Panc1 (cell line): ENCODE data around the gene CCDC187. TPM values are rescaled to one million over a fixed set of nuclear protein-coding genes. Genes with fewer than 3 reads are reported as not detected.

Experiments
- ATAC-seq: fragments of 200-7000 bp; cut with Tn5 transposase; 2 replicates; pipeline ENCODE4 v1.9.1; 2020; ENCODE audit warnings: mild to moderate bottlenecking, moderate library complexity
- BruUV-seq: library from RNA; stranded (reverse); fragments of 400-500 nt; replicated peaks from 2 replicates; lab custom pipeline; 2021; lab: Mats Ljungman, UMichigan
- CTCF ChIA-PET: fragments of 300-600 bp; sonication (Branson Sonifier 250); formaldehyde crosslinking; loops from one replicate; lab custom pipeline; 2022; ENCODE audit warnings: antibody characterized with exemption; lab: Charles Lee
- POLR2A ChIA-PET: fragments of 300-600 bp; sonication (Branson Sonifier 250); formaldehyde crosslinking; loops from one replicate; lab custom pipeline; 2022; ENCODE audit warnings: antibody characterized with exemption; lab: Charles Lee
- DNase-seq: peaks from one replicate; pipeline ENCODE4 v3.0.0-alpha.2; 2010; ENCODE audit warnings: low read depth, low spot score
- H3K27ac ChIP-seq: 2 replicates; pipeline ENCODE4 v1.5.1; 2011; ENCODE audit warnings: mild to moderate bottlenecking, low read length, inconsistent platforms
- H3K27me3 ChIP-seq: fragments of 200-500 bp; sonication (Bioruptor generic); 2 replicates; pipeline ENCODE4 v1.6.0; 2014; ENCODE audit warnings: low read length, inconsistent platforms; ENCODE audit not compliant: control insufficient read depth, insufficient read depth
- H3K36me3 ChIP-seq: fragments of 200-500 bp; sonication (Bioruptor generic); 2 replicates; pipeline ENCODE4 v1.5.1; 2014; ENCODE audit warnings: inconsistent platforms, mild to moderate bottlenecking, low read length, moderate library complexity; ENCODE audit not compliant: control insufficient read depth, insufficient read depth
- H3K4me1 ChIP-seq: 2 replicates; pipeline ENCODE4 v1.5.1; 2011; ENCODE audit warnings: inconsistent platforms, mild to moderate bottlenecking, low read length, moderate library complexity; ENCODE audit not compliant: control insufficient read depth, insufficient read depth
- H3K4me3 ChIP-seq, 2 experiments: 2 replicates each; pipeline ENCODE4 v1.5.1; 2011 to 2012; ENCODE audit warnings: low read depth in 2 of 2, low read length in 2 of 2, mild to moderate bottlenecking in 2 of 2, inconsistent platforms in 1 of 2, moderate library complexity in 1 of 2
- H3K9me3 ChIP-seq: fragments of 200-500 bp; sonication (Bioruptor generic); 2 replicates; pipeline ENCODE4 v1.5.1; 2014; ENCODE audit warnings: low read depth, mild to moderate bottlenecking, inconsistent platforms, low read length, moderate library complexity; ENCODE audit not compliant: control insufficient read depth, insufficient read depth
- CTCF ChIP-seq: fragments of 450-650 bp; IDR thresholded peaks from 2 replicates; pipeline ENCODE4 v1.5.1; 2017; ENCODE audit warnings: mild to moderate bottlenecking
- POLR2AphosphoS5 ChIP-seq: IDR thresholded peaks from 2 replicates; pipeline ENCODE4 v1.6.1; 2012; ENCODE audit warnings: mild to moderate bottlenecking, low read depth, low read length, moderate library complexity
- REST ChIP-seq, 2 experiments: IDR thresholded peaks; 2 replicates each; pipeline ENCODE4 v1.6.1; 2011 to 2012; ENCODE audit warnings: low read depth in 2 of 2, control low read depth in 1 of 2, low read length in 1 of 2, mild to moderate bottlenecking in 1 of 2, moderate library complexity in 1 of 2; ENCODE audit not compliant: insufficient read depth in 1 of 2
- SIN3A ChIP-seq: IDR thresholded peaks from 2 replicates; pipeline ENCODE4 v1.6.1; 2012; ENCODE audit warnings: low read depth, mild to moderate bottlenecking, low read length, moderate library complexity, borderline replicate concordance; ENCODE audit not compliant: insufficient read depth
- TCF7L2 ChIP-seq: IDR thresholded peaks from 2 replicates; pipeline ENCODE4 v1.6.1; 2011; ENCODE audit warnings: mild to moderate bottlenecking, low read depth, low read length, inconsistent platforms
- in situ Hi-C: cut with HindIII; loops from 2 replicates; pipeline ENCODE4 v1.10.0; 2016; ENCODE audit warnings: low sequenced_read_pairs, low pct_unique_long_range_greater_than_20kb
- intact Hi-C: fragments of 100-400 bp; cut with micrococcal nuclease; formaldehyde crosslinking; loops from one replicate; pipeline ENCODE4 v1.10.0; 2022; ENCODE audit not compliant: unreplicated experiment
- total RNA-seq: library from RNA; stranded (reverse); gene quantifications from one replicate; pipeline ENCODE4 v1.2.1, GENCODE V29; 2021; ENCODE audit not compliant: unreplicated experiment

The CCDC187 gene
- total RNA-seq, 1 experiment from 2014 or later = not detected

GRCh38 chr9:136297016-136297691 lies 6.7 kb downstream of the CCDC187 start:
- TF ChIP-seq TCF7L2 (no peak), SIN3A (no peak)
- in situ Hi-C loops (no loop called here), intact Hi-C loops (no loop called here)
- peak; percentile 50 for ATAC-seq
- CTCF ChIA-PET = no interaction called here
- Histone ChIP-seq H3K36me3 (no peaks in the 10 kb centered on the region), H3K27me3 (no peaks in the 10 kb centered on the region), H3K4me3 (peak overlapping the region; percentile 4 to 40; a peak in 3 of 4 replicates), H3K27ac (no peak overlapping the region), H3K4me1 (peaks cover 3% of the 10 kb centered on the region; the same call in 1 of the 2 replicates), H3K9me3 (no peaks in the 10 kb centered on the region)
- POLR2A ChIA-PET = no interaction called here
- BruUV-seq = no TSS peak
- no peak for DNase-seq

DNA sequence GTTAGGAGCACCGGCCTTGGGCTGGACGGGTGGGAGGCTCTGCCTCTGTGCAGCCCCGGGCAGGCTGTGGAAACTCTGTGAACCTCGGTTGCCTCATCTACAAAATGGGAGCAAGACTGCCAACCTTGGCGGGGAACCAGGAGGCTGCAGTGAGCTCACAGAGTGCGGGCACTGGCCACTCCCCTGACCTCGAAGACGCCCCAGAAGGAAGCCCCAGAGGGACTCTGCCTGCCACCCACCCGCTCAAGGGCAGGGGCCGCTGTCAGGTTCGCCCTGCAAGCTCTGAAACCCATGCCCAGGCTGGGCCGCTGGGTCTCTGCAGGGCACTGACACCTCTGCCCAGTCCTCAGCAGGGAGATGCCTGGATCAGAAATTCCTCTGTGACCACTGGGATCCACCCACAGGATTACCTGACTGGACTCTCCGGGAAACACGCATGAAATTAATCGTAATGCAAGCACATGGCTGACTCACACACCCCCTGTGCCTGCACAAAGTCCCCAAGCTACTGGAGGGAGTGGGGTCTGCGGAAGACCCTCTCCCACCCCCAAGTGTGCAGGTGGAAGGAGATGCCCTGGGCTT lies 7.4 kb downstream of the CCDC187 start:
- Histone ChIP-seq H3K27me3 (no peaks in the 10 kb centered on the region), H3K9me3 (no peaks in the 10 kb centered on the region), H3K4me1 (peaks cover 3% of the 10 kb centered on the region; the same call in 1 of the 2 replicates), H3K27ac (no peak overlapping the region), H3K4me3 (peak overlapping the region in 1 of 2 experiments; percentile 40; a peak in 2 of 4 replicates), H3K36me3 (no peaks in the 10 kb centered on the region)
- ChIA-PET POLR2A (interaction anchor here (0.6 kb wide), 1 partner anchor 1331 kb away, joined by 4 read pairs; no protein-coding TSS in a partner anchor), CTCF (no interaction called here)
- peak; percentile 8; the same call in 1 of the 2 replicates for ATAC-seq
- in situ Hi-C loops (no loop called here), intact Hi-C loops (no loop called here)
- DNase-seq = no peak
- no peak for TF ChIP-seq TCF7L2
- no peak for TF ChIP-seq SIN3A
- TF ChIP-seq CTCF = no peak
- no peak for TF ChIP-seq POLR2AphosphoS5
- TF ChIP-seq REST (IDR thresholded peaks at IDR 0.05; ENCODE audit: insufficient read depth in 1 of 2, low read depth in 2 of 2, low read length in 1 of 2) = no peak
- no TSS peak for BruUV-seq
